Measurements from ENCODE around the gene ERC2. TPM values are rescaled to one million over a fixed set of nuclear protein-coding genes. Genes with fewer than 3 reads are reported as not detected.
"Not testable (repeated sequence)": the region's sequence is repeated elsewhere in the genome, so short reads cannot be mapped to it uniquely, and the experiment has no call there.

The ERC2 gene
- total RNA-seq, 1 donor = 0.36 TPM

DNA sequence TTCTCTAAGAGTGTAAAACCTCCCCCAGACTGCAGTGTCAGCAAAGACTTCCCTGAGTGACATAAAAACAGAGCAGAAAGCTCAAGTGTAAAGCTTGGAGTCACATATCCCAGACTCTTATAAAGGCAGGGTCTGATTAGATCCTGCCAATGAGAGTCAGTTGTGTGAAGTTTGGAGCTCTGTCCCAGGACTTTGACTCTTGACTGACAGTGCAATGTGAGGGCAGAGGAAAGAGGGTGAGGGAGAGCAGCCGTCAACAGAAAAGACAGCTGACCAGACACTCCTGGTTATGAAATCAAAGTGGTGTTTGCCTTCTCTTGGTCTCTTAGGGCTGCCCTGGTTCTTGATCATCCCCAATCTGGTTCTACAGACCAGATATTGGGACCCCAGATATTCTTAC lies 393.2 kb downstream of the ERC2 start:
- Histone ChIP-seq H3K36me3 (ENCODE audit: insufficient read depth, low read length) (no peaks in the 10 kb centered on the region), H3K4me2 (ENCODE audit: insufficient read depth, low read length) (no peak overlapping the region), H3K4me3 (ENCODE audit: insufficient read depth, low read length) (no peak overlapping the region), H3K4me1 (ENCODE audit: insufficient read depth, low read length) (no peaks in the 10 kb centered on the region), H4K20me1 (ENCODE audit: insufficient read depth, low read length) (no peaks in the 10 kb centered on the region), H3K27me3 (ENCODE audit: insufficient read depth, low read length) (no peaks in the 10 kb centered on the region), H3K9me3 (ENCODE audit: low read depth, low read length) (no peaks in the 10 kb centered on the region), H3K79me2 (ENCODE audit: insufficient read depth, low read length) (no peaks in the 10 kb centered on the region), H3K27ac (ENCODE audit: low read depth, low read length) (no peak overlapping the region), H2AFZ (ENCODE audit: low read length) (no peak overlapping the region)
- TF ChIP-seq CTCF (IDR thresholded peaks at IDR 0.05; ENCODE audit: extremely low read depth, low read depth, low read length) = no peak
- peak; percentile 26 for DNase-seq (ENCODE audit: insufficient read length, low spot score, missing footprints)

- Histone ChIP-seq H3K9me3 (ENCODE audit: low read depth, low read length) (no peaks in the 10 kb centered on the region), H4K20me1 (ENCODE audit: insufficient read depth, low read length) (no peaks in the 10 kb centered on the region)
- TF ChIP-seq CTCF (IDR thresholded peaks at IDR 0.05; ENCODE audit: extremely low read depth, low read depth, low read length) = no peak
Observed at GRCh38 chr3:56069766-56070165, 398.5 kb downstream of the ERC2 start.

DNA sequence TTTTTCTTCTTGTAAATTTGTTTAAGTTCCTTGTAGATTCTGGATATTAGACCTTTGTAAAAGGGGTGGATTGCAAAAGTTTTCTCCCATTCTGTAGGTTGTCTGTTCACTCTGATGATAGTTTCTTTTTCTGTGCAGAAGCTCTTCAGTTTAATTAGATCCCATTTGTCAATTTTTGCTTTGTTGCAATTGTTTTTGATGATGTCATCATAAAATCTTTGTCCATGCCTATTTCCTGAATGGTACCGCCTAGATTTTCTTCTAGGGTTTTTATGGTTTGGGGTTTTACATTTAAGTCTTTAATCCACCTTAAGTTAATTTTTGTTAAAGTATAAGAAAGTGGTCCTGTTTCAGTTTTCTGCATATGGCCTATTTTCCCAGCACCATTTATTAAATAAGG lies 401.9 kb downstream of the ERC2 start:
- H3K9me3 ChIP-seq (ENCODE audit: low read depth, low read length); H2AFZ ChIP-seq (ENCODE audit: low read length); H3K4me2 ChIP-seq (ENCODE audit: insufficient read depth, low read length); H3K36me3 ChIP-seq (ENCODE audit: insufficient read depth, low read length); H3K27me3 ChIP-seq (ENCODE audit: insufficient read depth, low read length); H3K4me1 ChIP-seq (ENCODE audit: insufficient read depth, low read length); DNase-seq (ENCODE audit: insufficient read length, low spot score, missing footprints); H3K4me3 ChIP-seq (ENCODE audit: insufficient read depth, low read length); H3K79me2 ChIP-seq (ENCODE audit: insufficient read depth, low read length); H3K27ac ChIP-seq (ENCODE audit: low read depth, low read length); H4K20me1 ChIP-seq (ENCODE audit: insufficient read depth, low read length): not testable (repeated sequence)

More at GRCh38 chr3:56069766-56070165, 398.5 kb downstream of the ERC2 start:
- Histone ChIP-seq H3K27ac (ENCODE audit: low read depth, low read length) (no peak overlapping the region), H3K79me2 (ENCODE audit: insufficient read depth, low read length) (no peaks in the 10 kb centered on the region), H3K4me2 (ENCODE audit: insufficient read depth, low read length) (no peak overlapping the region), H3K36me3 (ENCODE audit: insufficient read depth, low read length) (no peaks in the 10 kb centered on the region), H3K4me3 (ENCODE audit: insufficient read depth, low read length) (no peak overlapping the region), H2AFZ (ENCODE audit: low read length) (no peak overlapping the region), H3K4me1 (ENCODE audit: insufficient read depth, low read length) (no peaks in the 10 kb centered on the region), H3K27me3 (ENCODE audit: insufficient read depth, low read length) (no peaks in the 10 kb centered on the region)
- no peak for DNase-seq (ENCODE audit: insufficient read length, low spot score, missing footprints)

DNA sequence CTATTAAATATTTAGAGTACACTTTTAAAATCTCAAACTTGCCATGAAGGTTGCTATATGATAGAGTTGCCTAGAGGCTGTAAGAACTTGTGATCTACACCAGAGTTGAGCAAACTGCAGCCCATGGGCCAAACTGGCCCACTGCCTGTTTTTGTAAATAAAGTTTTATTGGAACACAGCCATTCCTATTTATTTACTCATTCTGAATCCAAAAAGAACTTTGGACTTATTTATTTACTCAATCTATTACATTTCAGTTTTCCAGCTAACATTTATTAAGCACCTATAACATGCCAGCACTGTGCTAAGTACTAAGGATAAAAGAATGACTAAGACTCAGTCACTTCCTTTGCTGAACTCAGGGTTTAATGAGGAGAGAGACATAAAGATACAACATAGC lies 403.6 kb downstream of the ERC2 start:
- H3K4me3 ChIP-seq (ENCODE audit: insufficient read depth, low read length) = no peak overlapping the region
- H3K27ac ChIP-seq (ENCODE audit: low read depth, low read length) = no peak overlapping the region
- no peaks in the 10 kb centered on the region for H3K79me2 ChIP-seq (ENCODE audit: insufficient read depth, low read length)
- no peak overlapping the region for H2AFZ ChIP-seq (ENCODE audit: low read length)
- H4K20me1 ChIP-seq (ENCODE audit: insufficient read depth, low read length) = no peaks in the 10 kb centered on the region
- no peaks in the 10 kb centered on the region for H3K4me1 ChIP-seq (ENCODE audit: insufficient read depth, low read length)
- H3K4me2 ChIP-seq (ENCODE audit: insufficient read depth, low read length) = no peak overlapping the region
- H3K9me3 ChIP-seq (ENCODE audit: low read depth, low read length) = no peaks in the 10 kb centered on the region
- no peak for DNase-seq (ENCODE audit: insufficient read length, low spot score, missing footprints)
- no peaks in the 10 kb centered on the region for H3K36me3 ChIP-seq (ENCODE audit: insufficient read depth, low read length)
- H3K27me3 ChIP-seq (ENCODE audit: insufficient read depth, low read length) = no peaks in the 10 kb centered on the region
- no peak for TF ChIP-seq CTCF (IDR thresholded peaks at IDR 0.05; ENCODE audit: extremely low read depth, low read depth, low read length)

- no peak overlapping the region for H2AFZ ChIP-seq (ENCODE audit: low read length)
- H3K36me3 ChIP-seq (ENCODE audit: insufficient read depth, low read length) = no peaks in the 10 kb centered on the region
- no peaks in the 10 kb centered on the region for H3K79me2 ChIP-seq (ENCODE audit: insufficient read depth, low read length)
- H3K4me2 ChIP-seq (ENCODE audit: insufficient read depth, low read length) = no peak overlapping the region
- no peaks in the 10 kb centered on the region for H3K27me3 ChIP-seq (ENCODE audit: insufficient read depth, low read length)
- no peaks in the 10 kb centered on the region for H4K20me1 ChIP-seq (ENCODE audit: insufficient read depth, low read length)
- DNase-seq (ENCODE audit: insufficient read length, low spot score, missing footprints) = no peak
- TF ChIP-seq CTCF (IDR thresholded peaks at IDR 0.05; ENCODE audit: extremely low read depth, low read depth, low read length) = no peak
- H3K4me3 ChIP-seq (ENCODE audit: insufficient read depth, low read length) = no peak overlapping the region
- no peaks in the 10 kb centered on the region for H3K4me1 ChIP-seq (ENCODE audit: insufficient read depth, low read length)
- H3K27ac ChIP-seq (ENCODE audit: low read depth, low read length) = no peak overlapping the region
- H3K9me3 ChIP-seq (ENCODE audit: low read depth, low read length) = no peaks in the 10 kb centered on the region
Observed at GRCh38 chr3:56061279-56061626, 407.0 kb downstream of the ERC2 start.

All from osteoblast (primary cell).